ENCODE results near the gene CCDC39. TPM values are rescaled to one million over a fixed set of nuclear protein-coding genes. Genes with fewer than 3 reads are reported as not detected.

Gene CCDC39
- total RNA-seq, 1 experiment from 2014 or later: not detected

- H3K36me3 ChIP-seq (ENCODE audit: control insufficient read depth, insufficient read depth, low read length): no peaks in the 10 kb centered on the region
- H3K27me3 ChIP-seq (replicated peaks; ENCODE audit: control insufficient read depth, insufficient read depth, low read length): no peaks in the 10 kb centered on the region
- H3K9me3 ChIP-seq: no peaks in the 10 kb centered on the region
- no TSS peak for BruUV-seq (replicated peaks)
- ChIA-PET CTCF (no interaction called here), POLR2A (no interaction called here)
- no peak overlapping the region for H3K4me3 ChIP-seq (ENCODE audit: low read depth, low read length)
- no peaks in the 10 kb centered on the region for H3K9me3 Mint-ChIP-seq (ENCODE audit: unreplicated experiment)
- no peak overlapping the region for H3K27ac Mint-ChIP-seq (ENCODE audit: unreplicated experiment)
- intact Hi-C loops (cut with micrococcal nuclease; ENCODE audit: unreplicated experiment): no loop called here
- no peak for TF ChIP-seq CTCF (IDR thresholded peaks at IDR 0.05; ENCODE audit: insufficient read depth in 1 of 2, low read depth in 1 of 2, low read length in 1 of 2, severe bottlenecking in 1 of 2, unreplicated experiment in 1 of 2)
- H3K27me3 Mint-ChIP-seq (ENCODE audit: insufficient read depth, unreplicated experiment): peaks cover 11% of the 10 kb centered on the region
- H3K4me3 Mint-ChIP-seq (ENCODE audit: unreplicated experiment): no peak overlapping the region
- DNase-seq: no peak
- no peaks in the 10 kb centered on the region for H3K4me1 ChIP-seq
- no peaks in the 10 kb centered on the region for H3K4me1 Mint-ChIP-seq (ENCODE audit: low read depth, unreplicated experiment)
- H3K36me3 Mint-ChIP-seq (ENCODE audit: insufficient read depth, unreplicated experiment): no peaks in the 10 kb centered on the region
Measured at GRCh38 chr3:180690061-180690460, 10.8 kb upstream of the CCDC39 start.

GRCh38 chr3:180684807-180685206, 5.5 kb upstream of the CCDC39 start:
- Mint-ChIP-seq H3K9me3 (ENCODE audit: unreplicated experiment) (no peaks in the 10 kb centered on the region), H3K27me3 (ENCODE audit: insufficient read depth, unreplicated experiment) (peaks cover 10% of the 10 kb centered on the region), H3K4me1 (ENCODE audit: low read depth, unreplicated experiment) (no peaks in the 10 kb centered on the region), H3K27ac (ENCODE audit: unreplicated experiment) (no peak overlapping the region), H3K36me3 (ENCODE audit: insufficient read depth, unreplicated experiment) (no peaks in the 10 kb centered on the region), H3K4me3 (ENCODE audit: unreplicated experiment) (no peak overlapping the region)
- BruUV-seq (replicated peaks): no TSS peak
- H3K4me3 ChIP-seq (ENCODE audit: low read depth, low read length): no peak overlapping the region
- ChIA-PET CTCF (no interaction called here), POLR2A (no interaction called here)
- no peaks in the 10 kb centered on the region for H3K4me1 ChIP-seq
- H3K9me3 ChIP-seq: no peaks in the 10 kb centered on the region
- no peaks in the 10 kb centered on the region for H3K36me3 ChIP-seq (ENCODE audit: control insufficient read depth, insufficient read depth, low read length)
- no peak for DNase-seq
- H3K27me3 ChIP-seq (replicated peaks; ENCODE audit: control insufficient read depth, insufficient read depth, low read length): no peaks in the 10 kb centered on the region
- TF ChIP-seq CTCF (IDR thresholded peaks at IDR 0.05; ENCODE audit: insufficient read depth in 1 of 2, low read depth in 1 of 2, low read length in 1 of 2, severe bottlenecking in 1 of 2, unreplicated experiment in 1 of 2): no peak
- intact Hi-C loops (cut with micrococcal nuclease; ENCODE audit: unreplicated experiment): no loop called here

- intact Hi-C loops (cut with micrococcal nuclease; ENCODE audit: unreplicated experiment): no loop called here
- no peaks in the 10 kb centered on the region for H3K36me3 ChIP-seq (ENCODE audit: control insufficient read depth, insufficient read depth, low read length)
- H3K9me3 ChIP-seq: no peaks in the 10 kb centered on the region
- no peaks in the 10 kb centered on the region for H3K27me3 ChIP-seq (replicated peaks; ENCODE audit: control insufficient read depth, insufficient read depth, low read length)
- Mint-ChIP-seq H3K4me1 (ENCODE audit: low read depth, unreplicated experiment) (no peaks in the 10 kb centered on the region), H3K4me3 (ENCODE audit: unreplicated experiment) (no peak overlapping the region), H3K27ac (ENCODE audit: unreplicated experiment) (no peak overlapping the region), H3K27me3 (ENCODE audit: insufficient read depth, unreplicated experiment) (peaks cover 10% of the 10 kb centered on the region), H3K36me3 (ENCODE audit: insufficient read depth, unreplicated experiment) (no peaks in the 10 kb centered on the region), H3K9me3 (ENCODE audit: unreplicated experiment) (no peaks in the 10 kb centered on the region)
- CTCF ChIA-PET: no interaction called here
- no peak for TF ChIP-seq CTCF (IDR thresholded peaks at IDR 0.05; ENCODE audit: insufficient read depth in 1 of 2, low read depth in 1 of 2, low read length in 1 of 2, severe bottlenecking in 1 of 2, unreplicated experiment in 1 of 2)
- DNase-seq: no peak
- H3K4me1 ChIP-seq: no peaks in the 10 kb centered on the region
- no TSS peak for BruUV-seq (replicated peaks)
- POLR2A ChIA-PET: no interaction called here
- no peak overlapping the region for H3K4me3 ChIP-seq (ENCODE audit: low read depth, low read length)
Measured at GRCh38 chr3:180683816-180684215, 4.5 kb upstream of the CCDC39 start.

Data from Caco-2 (cell line).